GM23338 (cell line): ENCODE data around the gene BAK1. TPM values are rescaled to one million over a fixed set of nuclear protein-coding genes. Genes with fewer than 3 reads are reported as not detected.

Experiments used
- ATAC-seq: fragments of 200-7000 bp; cut with Tn5 transposase; 3 replicates; pipeline ENCODE4 v1.9.1; 2020
- DNase-seq: peaks from one replicate; pipeline ENCODE4 v3.0.0-alpha.2; 2015; ENCODE audit warnings: low spot score
- H2AFZ ChIP-seq: fragments of 200-600 bp; sonication (generic); 2 replicates; pipeline ENCODE4 v1.8.0; 2016; ENCODE audit warnings: antibody characterized with exemption, mild to moderate bottlenecking, moderate library complexity
- H3F3A ChIP-seq: fragments of 200-600 bp; sonication (generic); replicated peaks from 2 replicates; pipeline ENCODE4 v1.8.0; 2017; ENCODE audit warnings: antibody characterized with exemption, mixed run types, low read depth
- H3K27ac ChIP-seq: fragments of 200-600 bp; sonication (generic); 2 replicates; pipeline ENCODE4 v1.6.1; 2016; ENCODE audit warnings: low read depth
- H3K27me3 ChIP-seq: fragments of 200-600 bp; sonication (generic); 2 replicates; pipeline ENCODE4 v1.8.0; 2016; ENCODE audit warnings: mild to moderate bottlenecking, mixed run types, moderate library complexity; ENCODE audit not compliant: insufficient read depth
- H3K36me3 ChIP-seq: fragments of 200-600 bp; sonication (generic); 2 replicates; pipeline ENCODE4 v1.8.0; 2016; ENCODE audit warnings: mild to moderate bottlenecking; ENCODE audit not compliant: insufficient read depth
- H3K4me1 ChIP-seq: fragments of 200-600 bp; sonication (generic); 2 replicates; pipeline ENCODE4 v1.8.0; 2016; ENCODE audit warnings: mild to moderate bottlenecking, moderate library complexity; ENCODE audit not compliant: insufficient read depth
- H3K4me2 ChIP-seq: fragments of 200-600 bp; sonication (generic); 2 replicates; pipeline ENCODE4 v1.7.1; 2017; ENCODE audit warnings: mixed run types
- H3K4me3 ChIP-seq: fragments of 200-600 bp; sonication (generic); 2 replicates; pipeline ENCODE4 v1.6.1; 2016; ENCODE audit warnings: mixed run types
- H3K79me2 ChIP-seq: fragments of 200-600 bp; sonication (generic); replicated peaks from 2 replicates; pipeline ENCODE4 v1.8.0; 2017; ENCODE audit warnings: mild to moderate bottlenecking; ENCODE audit not compliant: insufficient read depth
- H3K9me2 ChIP-seq: fragments of 200-600 bp; sonication (generic); 2 replicates; pipeline ENCODE4 v1.8.0; 2017; ENCODE audit not compliant: insufficient read depth
- H4K20me1 ChIP-seq: fragments of 200-600 bp; sonication (generic); replicated peaks from 2 replicates; pipeline ENCODE4 v1.8.0; 2017; ENCODE audit warnings: mild to moderate bottlenecking; ENCODE audit not compliant: insufficient read depth
- H3K27ac Mint-ChIP-seq: 2 replicates; pipeline ENCODE4 v1.8.0; 2020; ENCODE audit warnings: inconsistent platforms, mild to moderate bottlenecking, moderate library complexity, mixed read lengths
- H3K27me3 Mint-ChIP-seq: 3 replicates; pipeline ENCODE4 v1.8.0; 2022; ENCODE audit warnings: low read depth, mild to moderate bottlenecking, moderate library complexity, mixed read lengths, inconsistent platforms; ENCODE audit not compliant: insufficient read depth, poor library complexity
- H3K36me3 Mint-ChIP-seq: 3 replicates; pipeline ENCODE4 v1.8.0; 2021; ENCODE audit warnings: low read depth, mild to moderate bottlenecking, inconsistent platforms, moderate library complexity, mixed read lengths
- H3K4me1 Mint-ChIP-seq: 3 replicates; pipeline ENCODE4 v1.8.0; 2020; ENCODE audit warnings: mild to moderate bottlenecking, inconsistent platforms, mixed read lengths
- H3K4me3 Mint-ChIP-seq: 3 replicates; pipeline ENCODE4 v1.8.0; 2021; ENCODE audit warnings: moderate library complexity, mild to moderate bottlenecking, inconsistent platforms, mixed read lengths
- H3K9me3 Mint-ChIP-seq: 3 replicates; pipeline ENCODE4 v1.8.0; 2020; ENCODE audit warnings: moderate library complexity, mild to moderate bottlenecking, inconsistent platforms, mixed read lengths
- CREB1 ChIP-seq: fragments of 250-450 bp; sonication (Bioruptor Pico); IDR thresholded peaks from 2 replicates; pipeline ENCODE4 v1.5.0; 2020; ENCODE audit warnings: low read depth, mild to moderate bottlenecking, moderate library complexity
- CTCF ChIP-seq, 2 experiments: fragments of 200-600 bp in 1 of 2; sonication (generic) in 1 of 2; conservative IDR thresholded peaks; 2 replicates each; pipeline versions ENCODE4 v1.5.1 to v1.6.1; 2016 to 2017; ENCODE audit warnings: antibody characterized with exemption in 2 of 2, low read depth in 2 of 2, mild to moderate bottlenecking in 2 of 2, moderate library complexity in 1 of 2
- EZH2 ChIP-seq: fragments of 200-600 bp; sonication (generic); IDR thresholded peaks from one replicate; pipeline ENCODE4 v1.8.0; 2017; ENCODE audit warnings: antibody characterized with exemption, mild to moderate bottlenecking, low read depth; ENCODE audit not compliant: unreplicated experiment
- EZH2phosphoT487 ChIP-seq: fragments of 200-600 bp; sonication (generic); IDR thresholded peaks from one replicate; pipeline ENCODE4 v1.8.1; 2018; ENCODE audit warnings: antibody characterized with exemption; ENCODE audit not compliant: unreplicated experiment
- JUNB ChIP-seq: IDR thresholded peaks from one replicate; pipeline ENCODE4 v1.6.1; 2016; ENCODE audit warnings: antibody characterized with exemption; ENCODE audit not compliant: unreplicated experiment
- NANOG ChIP-seq: IDR thresholded peaks from 2 replicates; pipeline ENCODE4 v1.6.1; 2016; ENCODE audit warnings: antibody characterized with exemption, borderline replicate concordance
- POLR2AphosphoS5 ChIP-seq: IDR thresholded peaks from 2 replicates; pipeline ENCODE4 v1.6.1; 2016; ENCODE audit warnings: antibody characterized with exemption, low read depth
- REST ChIP-seq: IDR thresholded peaks from one replicate; pipeline ENCODE4 v1.6.1; 2018; ENCODE audit warnings: antibody characterized with exemption; ENCODE audit not compliant: unreplicated experiment
- STAT1 ChIP-seq: IDR thresholded peaks from one replicate; pipeline ENCODE4 v1.6.1; 2016; ENCODE audit warnings: antibody characterized with exemption; ENCODE audit not compliant: unreplicated experiment
- ZNF331 ChIP-seq: fragments of 250-450 bp; sonication (Bioruptor Pico); IDR thresholded peaks from 2 replicates; pipeline ENCODE4 v1.5.0; 2020; ENCODE audit warnings: low read depth, mild to moderate bottlenecking, moderate library complexity
- ZNF462 ChIP-seq: fragments of 250-450 bp; sonication (Bioruptor Pico); IDR thresholded peaks from 2 replicates; pipeline ENCODE4 v1.5.0; 2020; ENCODE audit warnings: mild to moderate bottlenecking, moderate library complexity
- polyA plus RNA-seq: library from polyadenylated mRNA; unstranded; fragments of >200 nt; fragmentation: Nextera tagmentation; extraction: Ambion mirVana; gene quantifications from 2 replicates; pipeline ENCODE4 v1.2.1, GENCODE V29; 2016
- total RNA-seq: library from RNA; depleted of rRNA; stranded (reverse); fragments of >200 nt; shearing (Covaris generic); gene quantifications from 2 replicates; pipeline ENCODE4 v1.2.3, GENCODE V29; 2014

Gene BAK1
- total and polyA plus RNA-seq, 2 experiments from 2014 or later = 22.2 to 45.0 TPM

- peak overlapping the region; percentile 80; the same call in 1 of the 2 replicates for H2AFZ ChIP-seq
- no peak overlapping the region for H3K4me3 Mint-ChIP-seq
- peaks cover 11% of the 10 kb centered on the region; the same call in 2 of the 3 replicates for H3K4me1 Mint-ChIP-seq
Observed at GRCh38 chr6:33584700-33585402, 4.8 kb upstream of the BAK1 start.

More at GRCh38 chr6:33584700-33585402, 4.8 kb upstream of the BAK1 start:
- no peaks in the 10 kb centered on the region for H3K9me3 Mint-ChIP-seq
- Histone ChIP-seq H3K4me3 (no peak overlapping the region), H3K9me2 (no peaks in the 10 kb centered on the region), H3K27me3 (no peaks in the 10 kb centered on the region), H3K36me3 (no peaks in the 10 kb centered on the region), H3K4me1 (peaks cover 1% of the 10 kb centered on the region; the same call in 1 of the 2 replicates), H4K20me1 (no peaks in the 10 kb centered on the region), H3K4me2 (no peak overlapping the region), H3F3A (no peaks in the 10 kb centered on the region), H3K27ac (no peak overlapping the region), H3K79me2 (no peaks in the 10 kb centered on the region)
- no peaks in the 10 kb centered on the region for H3K36me3 Mint-ChIP-seq
- H3K27ac Mint-ChIP-seq = no peak overlapping the region
- peaks cover 5% of the 10 kb centered on the region for H3K27me3 Mint-ChIP-seq
- ATAC-seq (no peak), DNase-seq (no peak)
- no peak for TF ChIP-seq NANOG
- TF ChIP-seq CTCF (conservative IDR thresholded peaks at IDR 0.05; ENCODE audit: low read depth in 2 of 2) = no peak
- no peak for TF ChIP-seq POLR2AphosphoS5
- no peak for TF ChIP-seq REST
- no peak for TF ChIP-seq EZH2
- TF ChIP-seq JUNB = no peak
- TF ChIP-seq ZNF331 = no peak
- no peak for TF ChIP-seq CREB1 (CRISPR knock-in tag)
- no peak for TF ChIP-seq STAT1
- TF ChIP-seq EZH2phosphoT487 = no peak
- no peak for TF ChIP-seq ZNF462 (CRISPR knock-in tag)
